Adrenal gland (tissue), 12 donors: Measurements from ENCODE around the gene ALX1. TPM values are rescaled to one million over a fixed set of nuclear protein-coding genes. Genes with fewer than 3 reads are reported as not detected.

ENCODE experiments used
- DNase-seq, 7 donors: peaks; one replicate each; pipeline ENCODE4 v3.0.0-alpha.2; 2019 to 2020
- H3K27ac ChIP-seq, 5 donors: fragments of 200-600 bp; sonication (generic) in 4 of 5; 1 replicate in 3 of 5; 2 replicates in 2 of 5; pipeline versions ENCODE4 v1.5.1 to v1.8.0; 2016 to 2020; ENCODE audit warnings: mild to moderate bottlenecking in 1 of 5
- H3K27me3 ChIP-seq: fragments of 200-600 bp; 2 replicates; pipeline ENCODE4 v1.8.0; 2021
- H3K36me3 ChIP-seq, 2 donors: fragments of 200-600 bp; replicated peaks in 1 of 2; 1 replicate in 1 of 2; 2 replicates in 1 of 2; pipeline versions ENCODE4 v1.5.1 to v1.8.0; 2018 to 2022
- H3K4me1 ChIP-seq, 2 donors: fragments of 200-600 bp; replicated peaks in 1 of 2; 1 replicate in 1 of 2; 2 replicates in 1 of 2; pipeline versions ENCODE4 v1.5.1 to v1.8.0; 2018 to 2021
- H3K4me3 ChIP-seq, 4 donors: fragments of 200-600 bp; sonication (generic) in 3 of 4; one replicate each; pipeline ENCODE4 v1.5.1; 2016 to 2018
- H3K9me3 ChIP-seq, 3 donors: fragments of 200-600 bp; sonication (generic) in 1 of 3; replicated peaks in 1 of 3; 1 replicate in 2 of 3; 2 replicates in 1 of 3; pipeline versions ENCODE4 v1.5.1 to v1.8.0; 2016 to 2021
- CTCF ChIP-seq, 6 experiments: fragments of 450-650 bp in 4 of 6; fragments of 200-600 bp in 2 of 6; sonication (generic) in 1 of 6; IDR thresholded peaks; 1 replicate in 5 of 6; 2 replicates in 1 of 6; pipeline versions ENCODE4 v1.5.1 to v1.8.0; 2016 to 2021; ENCODE audit warnings: antibody characterized with exemption in 6 of 6, mild to moderate bottlenecking in 2 of 6, moderate library complexity in 1 of 6
- POLR2A ChIP-seq, 2 donors: fragments of 450-650 bp; IDR thresholded peaks; one replicate each; pipeline ENCODE4 v1.6.1; 2017; ENCODE audit warnings: antibody characterized with exemption in 2 of 2, mild to moderate bottlenecking in 2 of 2, moderate library complexity in 1 of 2
- WGBS, 4 donors: extraction: QIAGEN DNeasy Blood & Tissue Kit in 2 of 4; methylation state at CpG; one replicate each; pipeline versions ENCODE4 v1.1.5 to v1.1.7; 2013 to 2017; 5-methylcytosine and 5-hydroxymethylcytosine counted together
- intact Hi-C, 2 donors: fragments of 100-400 bp; cut with DNase I; formaldehyde crosslinking; loops; one replicate each; pipeline versions ENCODE4 v1.14.1 to v1.15.0; 2022 to 2023
- polyA plus RNA-seq, 3 donors: library from polyadenylated mRNA; stranded (reverse); fragments of 200-250 nt in 2 of 3; fragments of 350-450 nt in 1 of 3; fragmentation: Illumina TruSeq in 1 of 3; extraction: RNeasy Lipid Tissue Mini Kit (QIAGEN cat#74804) in 1 of 3; gene quantifications; one replicate each; pipeline ENCODE4 v1.2.3, GENCODE V29; 2013 to 2014
- total RNA-seq, 9 donors: library from RNA; depleted of rRNA in 4 of 9; stranded (reverse); fragments of >200 nt in 4 of 9; fragments of 120-200 nt in 1 of 9; fragmentation: NEBNext Ultra II Directional in 1 of 9; extraction: Animal tissue kit (Norgen Biotek cat#: 25700) in 1 of 9; gene quantifications; one replicate each; pipeline versions ENCODE4 v1.1.0 to v1.2.4, GENCODE V29; 2013 to 2023
- donor health status: healthy with polysubstance abuse.
- donor health status: Bipolar disorder and iron deficiency.
- donor health status: DM: yes; HTN: yes; CAD: no.
- donor health status: DM: no; HTN: no; CAD: no.
- donor health status: DM: no; HTN: no; CAD: no.
- donor health status: DM: yes; HTN: yes; CAD: no.

The ALX1 gene
- total and polyA plus RNA-seq, 12 donors: 0.17 TPM; not detected in 11

GRCh38 chr12:85299053-85299452 lies 19.0 kb downstream of the ALX1 start:
- 37 to 56% (median 46%) methylated on average over 2 of the region's 2 CpGs for WGBS, 4 donors
- Histone ChIP-seq H3K4me1 (no peaks in the 10 kb centered on the region), H3K9me3 (no peaks in the 10 kb centered on the region), H3K27me3 (no peaks in the 10 kb centered on the region), H3K36me3 (no peaks in the 10 kb centered on the region), H3K4me3 (no peak overlapping the region), H3K27ac (no peak overlapping the region)
- TF ChIP-seq POLR2A (IDR thresholded peaks at IDR 0.05): no peak
- TF ChIP-seq CTCF (IDR thresholded peaks at IDR 0.05): no peak
- no peak for DNase-seq
- intact Hi-C loops: no loop called here

- no peak for TF ChIP-seq POLR2A (IDR thresholded peaks at IDR 0.05)
- TF ChIP-seq CTCF (IDR thresholded peaks at IDR 0.05): no peak
- intact Hi-C loops: no loop called here
- no peak overlapping the region for H3K4me3 ChIP-seq
- no peak overlapping the region for H3K27ac ChIP-seq
- H3K9me3 ChIP-seq: no peaks in the 10 kb centered on the region
- H3K4me1 ChIP-seq: no peaks in the 10 kb centered on the region
- WGBS, 4 donors: 54 to 66% (median 62%) methylated on average over 7 of the region's 7 CpGs
- no peaks in the 10 kb centered on the region for H3K27me3 ChIP-seq
- H3K36me3 ChIP-seq: no peaks in the 10 kb centered on the region
- DNase-seq: no peak
These were observed 21.0 kb downstream of the ALX1 start for GRCh38 chr12:85301051-85301450.

GRCh38 chr12:85308374-85308773 lies 28.4 kb downstream of the ALX1 start:
- Histone ChIP-seq H3K9me3 (no peaks in the 10 kb centered on the region), H3K4me1 (no peaks in the 10 kb centered on the region), H3K27me3 (no peaks in the 10 kb centered on the region), H3K27ac (no peak overlapping the region), H3K36me3 (no peaks in the 10 kb centered on the region), H3K4me3 (no peak overlapping the region)
- intact Hi-C loops: no loop called here
- WGBS, 4 donors: 37 to 54% (median 46%) methylated on average over 5 of the region's 5 CpGs
- TF ChIP-seq POLR2A (IDR thresholded peaks at IDR 0.05) (no peak), CTCF (IDR thresholded peaks at IDR 0.05) (no peak)
- DNase-seq: no peak

GRCh38 chr12:85309125-85309566 lies 29.1 kb downstream of the ALX1 start:
- DNase-seq: no peak
- no peaks in the 10 kb centered on the region for H3K27me3 ChIP-seq
- H3K4me3 ChIP-seq: no peak overlapping the region
- H3K27ac ChIP-seq: no peak overlapping the region
- 27 to 43% (median 34%) methylated on average over 5 of the region's 5 CpGs for WGBS, 4 donors
- no peaks in the 10 kb centered on the region for H3K36me3 ChIP-seq
- no peaks in the 10 kb centered on the region for H3K9me3 ChIP-seq
- TF ChIP-seq POLR2A (IDR thresholded peaks at IDR 0.05) (no peak), CTCF (IDR thresholded peaks at IDR 0.05) (no peak)
- H3K4me1 ChIP-seq: no peaks in the 10 kb centered on the region
- intact Hi-C loops: no loop called here
